TTC549 (cell line): ENCODE results near the gene MAL.

Experiments used
- FAIRE-seq: peaks from 2 replicates; lab custom pipeline; 2012; peaks lifted over from hg19 to GRCh38; lab: Jason Lieb, UNC

MAL gene

GRCh38 chr2:95016616-95017015, 8.9 kb upstream of the MAL start:
- FAIRE-seq: no peak

GRCh38 chr2:95017071-95017501, 8.4 kb upstream of the MAL start:
- no peak for FAIRE-seq

- FAIRE-seq: no peak
Observed at GRCh38 chr2:95017836-95018235, 7.7 kb upstream of the MAL start.

DNA sequence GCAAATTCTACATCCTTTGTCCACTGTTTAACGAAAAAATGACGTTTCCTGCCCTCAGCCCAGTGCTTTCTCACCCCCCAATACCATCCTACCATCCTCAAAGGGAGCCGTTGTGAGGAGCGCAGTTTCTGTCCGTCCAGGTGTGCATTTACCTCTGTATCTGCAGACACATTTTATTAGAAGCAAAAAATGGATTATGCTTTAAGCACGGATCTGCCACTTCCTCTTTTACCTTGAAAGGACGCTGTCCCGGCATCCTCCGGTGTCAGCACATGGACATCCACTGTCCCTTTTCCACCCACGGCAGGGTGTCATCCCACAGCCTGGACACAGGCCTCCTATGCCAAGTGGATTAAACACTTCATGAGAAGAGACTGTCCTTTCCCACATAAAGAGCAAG, 7.2 kb upstream of the MAL start:
- no peak for FAIRE-seq

- FAIRE-seq: no peak
Observed at GRCh38 chr2:95018861-95019550, 6.5 kb upstream of the MAL start.

- FAIRE-seq: no peak
Observed at GRCh38 chr2:95019572-95019971, 5.9 kb upstream of the MAL start.

- FAIRE-seq: no peak
Observed at GRCh38 chr2:95020275-95021022, 5.1 kb upstream of the MAL start.

DNA sequence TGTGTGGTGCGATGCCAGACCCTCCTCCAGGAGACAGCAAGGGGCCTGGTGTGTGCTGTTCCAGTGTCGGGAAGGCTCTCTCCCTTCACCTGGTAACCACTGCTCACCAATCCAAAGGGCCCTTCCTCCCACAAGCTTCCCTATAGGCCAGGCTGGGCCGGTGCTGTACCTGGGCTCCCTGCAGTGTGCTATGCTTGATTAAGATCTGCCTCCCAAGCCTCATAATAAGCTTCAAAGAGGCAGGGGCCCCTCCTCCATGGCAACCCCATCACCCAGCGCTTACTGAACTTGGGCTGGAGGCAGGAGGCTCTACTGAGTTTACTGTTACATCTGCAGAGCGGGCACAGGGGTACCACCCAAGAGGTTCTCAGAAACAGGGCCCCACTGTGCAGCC, 4.5 kb upstream of the MAL start:
- FAIRE-seq: no peak

- no peak for FAIRE-seq
Observed at GRCh38 chr2:95021847-95022246, 3.7 kb upstream of the MAL start.

DNA sequence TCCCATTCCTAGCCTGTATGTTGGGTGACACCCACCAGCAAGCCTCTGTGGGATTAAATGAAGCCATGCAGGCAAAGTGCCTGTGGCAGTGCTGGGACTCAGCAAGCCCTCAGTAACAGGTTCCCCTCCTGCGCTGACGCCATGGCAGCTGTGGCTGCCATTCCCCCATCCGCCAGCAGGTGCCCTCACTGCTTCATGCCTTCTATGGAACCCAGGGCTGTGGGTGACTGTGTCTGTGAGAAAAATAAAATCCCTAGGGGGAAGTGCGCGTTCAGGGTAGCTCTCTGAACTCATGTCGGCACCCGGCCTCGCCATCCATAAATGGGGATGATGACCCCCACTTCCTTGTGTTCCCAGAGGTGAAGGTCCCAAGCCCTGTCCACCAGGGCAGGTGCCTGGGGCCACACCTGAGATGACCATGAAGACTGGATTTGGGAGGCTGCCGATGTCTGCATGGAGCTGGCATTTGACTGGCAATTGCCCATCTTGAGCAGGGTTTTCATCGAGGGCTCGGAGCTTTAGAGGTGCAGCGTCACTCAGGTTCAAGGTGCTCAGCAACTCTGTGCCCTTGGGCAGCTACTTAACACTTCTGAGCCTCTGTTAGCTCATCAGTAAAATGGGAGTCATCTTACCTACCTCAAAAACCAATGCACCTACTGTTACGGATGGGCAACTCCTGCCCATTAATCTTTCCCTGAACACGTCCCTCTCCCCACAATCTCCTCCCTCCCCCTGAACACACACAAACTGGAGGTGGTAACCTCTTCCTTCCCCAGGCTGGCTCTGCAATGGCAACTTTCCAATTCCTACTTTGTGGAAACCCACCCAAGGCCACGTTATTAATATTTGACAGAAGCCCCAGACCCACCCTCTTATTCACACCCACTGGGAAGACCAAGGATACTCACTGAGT, 2.9 kb upstream of the MAL start:
- no peak for FAIRE-seq

DNA sequence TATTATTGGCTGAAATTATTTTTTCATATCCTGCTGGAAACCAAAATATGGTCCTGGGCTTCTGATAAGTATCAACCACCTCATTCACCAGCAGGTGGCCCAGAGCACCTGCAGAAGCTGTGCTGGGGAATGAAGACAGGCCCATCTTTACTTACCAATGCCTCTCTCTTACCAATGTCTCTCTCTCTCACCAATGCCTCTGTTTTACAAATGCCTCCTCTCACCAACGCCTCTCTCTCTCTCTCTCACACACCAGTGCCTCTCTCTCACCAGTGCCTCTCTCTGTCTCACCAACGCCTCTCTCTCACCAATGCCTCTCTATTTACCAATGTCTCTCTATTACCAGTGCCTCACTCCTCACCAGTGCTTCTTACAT, 2.3 kb upstream of the MAL start:
- no peak for FAIRE-seq

- no peak for FAIRE-seq
Observed at GRCh38 chr2:95024371-95024770, 1.1 kb upstream of the MAL start.

GRCh38 chr2:95024960-95025405, 525 bp upstream of the MAL start:
- no peak for FAIRE-seq

DNA sequence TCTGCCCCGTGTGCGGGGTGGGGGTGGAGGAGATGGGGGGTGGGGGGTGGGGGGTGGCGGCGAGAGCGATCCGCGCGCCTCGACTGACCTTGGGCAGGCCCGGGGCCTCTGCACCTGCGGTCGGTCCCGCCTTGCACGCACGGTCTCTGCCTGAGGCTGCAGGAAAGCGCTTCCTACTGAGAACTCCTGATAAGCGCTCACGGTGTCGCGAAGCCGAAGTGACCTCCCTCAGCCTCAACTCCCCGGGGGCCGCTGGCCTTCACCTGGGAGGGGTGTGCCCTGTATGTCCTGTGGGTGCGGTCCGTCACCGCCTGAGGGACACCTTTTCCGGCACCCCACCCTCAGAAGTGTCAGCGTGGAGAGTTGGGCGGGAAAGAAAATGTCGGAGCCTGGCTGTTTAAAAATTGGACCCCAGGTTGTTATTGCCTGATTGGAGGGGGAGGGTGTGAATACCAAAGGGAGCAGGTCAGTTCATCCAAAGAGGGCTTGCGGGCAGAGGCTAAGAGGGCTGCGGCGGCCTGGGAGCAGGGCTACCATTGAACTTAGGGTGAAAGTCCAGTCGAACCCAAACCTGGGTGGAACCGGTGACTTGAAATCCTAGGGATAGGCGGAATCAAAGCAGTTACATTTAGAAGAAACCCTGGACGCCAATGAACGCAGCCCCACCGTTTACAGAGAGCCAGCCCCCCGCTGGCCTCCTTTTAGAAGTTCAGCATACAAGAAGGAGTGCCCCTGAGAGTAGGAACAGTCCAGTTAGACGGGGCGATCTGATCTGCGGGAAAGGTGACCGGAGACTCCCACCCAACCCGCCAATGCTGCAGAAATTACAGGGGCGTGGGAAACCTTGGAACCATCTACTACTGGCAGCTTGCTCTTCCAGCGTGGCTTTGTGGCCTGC, 1.2 kb downstream of the MAL start:
- no peak for FAIRE-seq

DNA sequence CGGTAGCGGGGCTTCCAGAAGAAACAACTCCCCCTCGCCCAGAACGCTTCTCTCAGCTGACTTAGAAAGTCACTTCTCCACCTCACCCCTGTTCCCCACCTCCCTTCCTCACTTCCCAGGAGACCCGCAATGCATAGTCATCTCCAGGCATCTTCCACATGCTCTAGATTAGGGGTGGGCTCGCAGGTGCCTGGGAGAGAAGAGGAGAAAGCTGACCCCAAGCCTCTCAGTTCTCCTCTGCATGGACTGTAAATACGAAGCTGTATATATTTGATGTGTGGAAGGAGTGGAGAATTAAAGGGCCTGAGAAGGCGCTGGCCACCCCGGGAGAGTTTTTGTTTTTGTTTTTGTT, 1.8 kb downstream of the MAL start:
- no peak for FAIRE-seq

GRCh38 chr2:95029898-95030341, 4.4 kb downstream of the MAL start:
- no peak for FAIRE-seq

GRCh38 chr2:95030496-95030895, 5.0 kb downstream of the MAL start:
- no peak for FAIRE-seq

DNA sequence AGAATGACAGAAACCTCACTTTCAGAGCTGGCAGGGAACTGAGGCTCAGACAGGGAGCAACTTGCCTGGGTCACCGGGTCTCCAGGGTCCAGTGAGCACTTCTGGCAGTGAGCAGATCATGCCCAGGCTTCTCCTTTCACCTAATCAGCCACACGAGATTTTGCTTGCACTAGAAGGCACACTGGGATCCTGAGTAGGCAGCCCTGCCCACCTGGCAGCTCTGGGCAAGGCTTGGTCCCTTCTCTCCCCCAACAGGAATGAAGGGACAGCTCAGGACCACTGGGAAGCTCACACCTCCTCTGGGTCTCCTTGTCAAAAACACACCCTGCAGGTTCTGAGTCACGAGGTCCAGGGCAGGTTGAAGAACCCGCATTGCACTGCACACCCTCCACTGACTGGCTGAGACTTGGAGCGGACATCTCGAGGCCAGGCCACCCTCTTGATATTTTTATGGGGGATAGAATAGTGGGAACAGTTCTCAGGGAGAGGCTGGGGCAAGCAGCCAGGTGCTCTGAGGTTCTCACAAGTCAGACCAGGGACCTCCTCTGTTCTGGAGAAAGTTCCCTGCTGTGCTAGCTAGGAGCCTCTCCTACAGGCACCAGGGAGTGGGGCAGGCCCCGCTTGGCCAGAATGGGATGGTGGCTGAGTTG, 5.7 kb downstream of the MAL start:
- FAIRE-seq: no peak

GRCh38 chr2:95031726-95032116, 6.2 kb downstream of the MAL start:
- FAIRE-seq: no peak

DNA sequence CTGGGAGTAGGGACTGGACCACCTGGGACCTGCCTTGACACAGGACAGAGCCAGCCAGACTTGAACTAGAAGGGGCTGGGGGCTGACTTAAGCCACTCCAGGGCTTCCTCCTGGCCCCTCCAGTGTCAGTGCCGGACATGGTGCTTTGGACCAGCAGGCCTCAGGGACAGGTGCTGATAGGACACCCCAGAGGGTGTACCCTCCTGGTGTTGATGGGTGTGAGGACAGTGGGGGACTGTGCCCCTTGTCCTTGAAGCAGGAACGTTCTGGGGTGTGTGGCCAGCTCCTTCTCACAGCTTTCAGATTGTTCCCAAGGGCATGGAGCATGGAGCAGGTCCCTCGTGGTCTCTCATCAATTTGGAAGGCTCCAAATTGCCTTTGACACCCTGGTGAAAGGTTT, 6.8 kb downstream of the MAL start:
- no peak for FAIRE-seq

GRCh38 chr2:95032868-95033603, 7.5 kb downstream of the MAL start:
- FAIRE-seq: no peak
